ENCODE results near the gene GPR39. TPM values are rescaled to one million over a fixed set of nuclear protein-coding genes. Genes with fewer than 3 reads are reported as not detected.

The GPR39 gene
- polyA plus RNA-seq, 2 of the 4 experiments (the other 2 are of a cell fraction) = 11.3 to 11.8 TPM

GRCh38 chr2:132668987-132669907 lies 252.6 kb downstream of the GPR39 start:
- ATAC-seq (peak; percentile 25 to 56), DNase-seq (ENCODE audit: low read depth in 1 of 2, low spot score in 1 of 2) (peak in 1 of 2 experiments; percentile 30), FAIRE-seq (no peak)
- no peaks in the 10 kb centered on the region for H3K9me3 ChIP-seq
- H3K27ac ChIP-seq = peak overlapping the region; percentile 63 to 86; a peak in 5 of 6 replicates
- CTCF ChIA-PET = interaction anchor here (0.6 to 2.4 kb wide), 11 partner anchors 9 to 1175 kb away, joined by 3 to 8 read pairs (median 4); no protein-coding TSS in a partner anchor
- POLR2A ChIA-PET = interaction anchor here (0.7 to 1.0 kb wide), 2 partner anchors 440 to 1175 kb away, joined by 3 to 4 read pairs; no protein-coding TSS in a partner anchor
- 13% methylated on average over 39 of the region's 80 CpGs for WGBS (ENCODE audit: missing lambda C conversion rate)
- H3K4me1 ChIP-seq = peaks cover 13% of the 10 kb centered on the region
- peak overlapping the region; percentile 99 for H3K4me2 ChIP-seq
- peak overlapping the region; percentile 60 for H3K4me3 ChIP-seq
- TF ChIP-seq PBX3 (IDR thresholded peaks at IDR 0.05) (no peak), JUN (IDR thresholded peaks at IDR 0.05) (no peak), HEYL (CRISPR knock-in tag; IDR thresholded peaks at IDR 0.05) (no peak), RFX5 (IDR thresholded peaks at IDR 0.05) (no peak), HMGXB4 (CRISPR knock-in tag; IDR thresholded peaks at IDR 0.05; ENCODE audit: borderline replicate concordance) (no peak), NFE2L2 (conservative IDR thresholded peaks at IDR 0.05; ENCODE audit: low read length) (no peak), REST (IDR thresholded peaks at IDR 0.05) (no peak), RAD21 (conservative IDR thresholded peaks at IDR 0.05 in 1 of 2, IDR thresholded peaks at IDR 0.05 in 1 of 2) (peak in 1 of 2 experiments; percentile 26; a peak in 2 of 5 replicates), ZSCAN20 (CRISPR knock-in tag; IDR thresholded peaks at IDR 0.05) (no peak), ATOH8 (CRISPR knock-in tag; IDR thresholded peaks at IDR 0.05; ENCODE audit: low read depth) (no peak), HOXB5 (CRISPR knock-in tag; IDR thresholded peaks at IDR 0.05) (no peak), CHD4 (IDR thresholded peaks at IDR 0.05; ENCODE audit: borderline replicate concordance) (no peak), NPAS2 (CRISPR knock-in tag; IDR thresholded peaks at IDR 0.05; ENCODE audit: borderline replicate concordance) (no peak), POLR2A (IDR thresholded peaks at IDR 0.05; ENCODE audit: low read length) (no peak), HDAC2 (IDR thresholded peaks at IDR 0.05) (0 out of 2 replicates have a peak, but pooled peaks have one; percentile 16), HES2 (IDR thresholded peaks at IDR 0.05) (no peak), CTCF (IDR thresholded peaks at IDR 0.05) (peak; percentile 21; the same call in 1 of the 3 replicates), FOSB (CRISPR knock-in tag; IDR thresholded peaks at IDR 0.05) (no peak), SMC3 (IDR thresholded peaks at IDR 0.05) (no peak), MAFK (IDR thresholded peaks at IDR 0.05; ENCODE audit: partially characterized antibody) (no peak), MAX (IDR thresholded peaks at IDR 0.05) (no peak), MAZ (IDR thresholded peaks at IDR 0.05; ENCODE audit: borderline replicate concordance, low read depth, low read length) (no peak), KDM1A (IDR thresholded peaks at IDR 0.05; ENCODE audit: low read depth) (no peak), MYC (IDR thresholded peaks at IDR 0.05; ENCODE audit: borderline replicate concordance, low read length) (no peak), RNF2 (IDR thresholded peaks at IDR 0.05; ENCODE audit: borderline replicate concordance, low read depth) (0 out of 2 replicates have a peak, but pooled peaks have one; percentile 35), EHF (CRISPR knock-in tag; IDR thresholded peaks at IDR 0.05) (no peak), TP53 (CRISPR knock-in tag; IDR thresholded peaks at IDR 0.05) (no peak), ESRRA (IDR thresholded peaks at IDR 0.05; ENCODE audit: borderline replicate concordance, low read length) (no peak), HOXB13 (CRISPR knock-in tag; IDR thresholded peaks at IDR 0.05; ENCODE audit: low read depth) (no peak)

Data from A549 (cell line).